ENCODE data around the gene EFCAB9. TPM values are rescaled to one million over a fixed set of nuclear protein-coding genes. Genes with fewer than 3 reads are reported as not detected.
A peak's percentile ranks its signal among the peaks of the same experiment; 100 is the strongest.

The EFCAB9 gene
- total and polyA plus RNA-seq, 11 donors: not detected

GRCh38 chr5:172178991-172179989 is 14.7 kb upstream of the EFCAB9 start:
- no peaks in the 10 kb centered on the region for H3K27me3 ChIP-seq
- ATAC-seq: peak; percentile 19 to 84 (median 55)
- peaks cover 8 to 95% (median 42%) of the 10 kb centered on the region in 12 donors for H3K4me1 ChIP-seq
- peak in 4 of 5 donors; percentile 35 to 67 (median 58) for DNase-seq
- H3K36me3 ChIP-seq: peaks cover 0 to 13% (median 0%) of the 10 kb centered on the region in 9 donors
- 30 to 46% (median 38%) methylated on average over 18 of the region's 18 CpGs for WGBS, 4 donors
- peak overlapping the region in 10 of 12 donors; percentile 9 to 46 (median 25) for H3K4me3 ChIP-seq
- intact Hi-C loops (cut with DNase I): loop anchor here in 1 of 10 donors (5.0 kb wide), 1 partner anchor 57 kb away; no protein-coding TSS in a partner anchor
- H3K27ac ChIP-seq: peak overlapping the region; percentile 52 to 93 (median 80)
- H3K9me3 ChIP-seq: no peaks in the 10 kb centered on the region
- TF ChIP-seq CTCF (IDR thresholded peaks at IDR 0.05) (no peak), POLR2A (IDR thresholded peaks at IDR 0.05) (no peak)

GRCh38 chr5:172180936-172181335 is 13.0 kb upstream of the EFCAB9 start:
- H3K4me1 ChIP-seq: peaks cover 0 to 94% (median 38%) of the 10 kb centered on the region in 12 donors
- ATAC-seq: no peak
- H3K27ac ChIP-seq: peak overlapping the region in 1 of 12 donors; percentile 93
- no peak for TF ChIP-seq CTCF (IDR thresholded peaks at IDR 0.05)
- no peak for TF ChIP-seq POLR2A (IDR thresholded peaks at IDR 0.05)
- H3K4me3 ChIP-seq: no peak overlapping the region
- WGBS, 4 donors: 92 to 98% (median 97%) methylated on average over 9 of the region's 9 CpGs
- DNase-seq: no peak
- no peaks in the 10 kb centered on the region for H3K9me3 ChIP-seq
- intact Hi-C loops (cut with DNase I): loop anchor here in 4 of 10 donors (10.0 kb wide), 4 partner anchors 104 to 276 kb away; partner anchors contain the start of gene UBTD2 (in 1 of the 4)
- H3K36me3 ChIP-seq: peaks cover 0 to 13% (median 0%) of the 10 kb centered on the region in 9 donors
- H3K27me3 ChIP-seq: no peaks in the 10 kb centered on the region

- intact Hi-C loops (cut with DNase I): loop anchor here in 4 of 10 donors (10.0 kb wide), 4 partner anchors 103 to 277 kb away; partner anchors contain the start of gene UBTD2 (in 1 of the 4)
- Histone ChIP-seq H3K27me3 (no peaks in the 10 kb centered on the region), H3K4me3 (no peak overlapping the region), H3K36me3 (peaks cover 0 to 13% (median 0%) of the 10 kb centered on the region in 9 donors), H3K4me1 (peaks cover 3 to 91% (median 46%) of the 10 kb centered on the region in 12 donors), H3K9me3 (no peaks in the 10 kb centered on the region), H3K27ac (peak overlapping the region in 1 of 12 donors; percentile 98)
- TF ChIP-seq POLR2A (IDR thresholded peaks at IDR 0.05) (no peak), CTCF (IDR thresholded peaks at IDR 0.05) (no peak)
- DNase-seq: no peak
- ATAC-seq: no peak
- 95 to 99% (median 97%) methylated on average over 6 of the region's 6 CpGs for WGBS, 4 donors
Observed at GRCh38 chr5:172182291-172182690, 11.7 kb upstream of the EFCAB9 start.

- H3K27ac ChIP-seq: peak overlapping the region in 5 of 12 donors; percentile 4 to 98 (median 90)
- WGBS, 4 donors: 36 to 60% (median 47%) methylated on average over 4 of the region's 4 CpGs
- no peaks in the 10 kb centered on the region for H3K9me3 ChIP-seq
- H3K36me3 ChIP-seq: peaks cover 0 to 13% (median 0%) of the 10 kb centered on the region in 9 donors
- ATAC-seq (no peak), DNase-seq (no peak)
- H3K4me3 ChIP-seq: peak overlapping the region in 1 of 12 donors; percentile 97
- TF ChIP-seq CTCF (IDR thresholded peaks at IDR 0.05) (no peak), POLR2A (IDR thresholded peaks at IDR 0.05) (no peak)
- no peaks in the 10 kb centered on the region for H3K27me3 ChIP-seq
- H3K4me1 ChIP-seq: peaks cover 3 to 75% (median 39%) of the 10 kb centered on the region in 12 donors
- intact Hi-C loops (cut with DNase I): loop anchor here in 4 of 10 donors (10.0 kb wide), 4 partner anchors 101 to 279 kb away; partner anchors contain the start of gene UBTD2 (in 1 of the 4)
Observed at GRCh38 chr5:172183881-172184280, 10.1 kb upstream of the EFCAB9 start.

Data from heart left ventricle (tissue), 16 donors.